Measurements from ENCODE around the gene TBCE. TPM values are rescaled to one million over a fixed set of nuclear protein-coding genes. Genes with fewer than 3 reads are reported as not detected.

Gene TBCE
- total RNA-seq, 1 experiment from 2014 or later: 41.6 TPM

DNA sequence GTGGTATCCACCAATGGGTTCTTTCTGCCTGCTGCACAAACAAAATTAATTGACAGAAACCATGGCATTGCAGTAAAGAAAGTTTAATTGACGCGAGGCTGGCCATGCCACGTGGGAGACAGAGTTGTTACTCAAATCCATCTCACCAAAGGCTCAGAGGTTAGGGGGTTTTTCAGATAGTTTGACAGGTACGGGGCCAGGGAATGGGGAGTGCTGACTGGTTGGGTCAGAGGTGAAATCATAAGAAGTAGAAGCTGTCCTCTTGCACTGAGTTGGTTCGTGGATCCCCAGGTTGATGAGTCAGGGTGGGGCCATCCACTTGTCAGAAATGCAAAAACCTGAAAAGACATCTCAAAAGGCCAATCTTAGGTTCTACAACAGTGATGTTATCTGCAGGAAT is 941 bp upstream of the TBCE start:
- no peaks in the 10 kb centered on the region for H3K9me3 ChIP-seq (ENCODE audit: control insufficient read depth, low read depth, low read length)
- no peak overlapping the region for H2BK20ac ChIP-seq (ENCODE audit: low read depth, low read length, poor library complexity, severe bottlenecking)
- WGBS (ENCODE audit: extremely low coverage, insufficient read length, low lambda C conversion rate): no CpG with 5 or more reads among the region's 5 CpGs
- no peak overlapping the region for H4K91ac ChIP-seq (ENCODE audit: insufficient read length, low read depth, low read length)
- H3K18ac ChIP-seq (ENCODE audit: insufficient read length, low read depth, low read length): no peak overlapping the region
- TF ChIP-seq, protein P1, sequence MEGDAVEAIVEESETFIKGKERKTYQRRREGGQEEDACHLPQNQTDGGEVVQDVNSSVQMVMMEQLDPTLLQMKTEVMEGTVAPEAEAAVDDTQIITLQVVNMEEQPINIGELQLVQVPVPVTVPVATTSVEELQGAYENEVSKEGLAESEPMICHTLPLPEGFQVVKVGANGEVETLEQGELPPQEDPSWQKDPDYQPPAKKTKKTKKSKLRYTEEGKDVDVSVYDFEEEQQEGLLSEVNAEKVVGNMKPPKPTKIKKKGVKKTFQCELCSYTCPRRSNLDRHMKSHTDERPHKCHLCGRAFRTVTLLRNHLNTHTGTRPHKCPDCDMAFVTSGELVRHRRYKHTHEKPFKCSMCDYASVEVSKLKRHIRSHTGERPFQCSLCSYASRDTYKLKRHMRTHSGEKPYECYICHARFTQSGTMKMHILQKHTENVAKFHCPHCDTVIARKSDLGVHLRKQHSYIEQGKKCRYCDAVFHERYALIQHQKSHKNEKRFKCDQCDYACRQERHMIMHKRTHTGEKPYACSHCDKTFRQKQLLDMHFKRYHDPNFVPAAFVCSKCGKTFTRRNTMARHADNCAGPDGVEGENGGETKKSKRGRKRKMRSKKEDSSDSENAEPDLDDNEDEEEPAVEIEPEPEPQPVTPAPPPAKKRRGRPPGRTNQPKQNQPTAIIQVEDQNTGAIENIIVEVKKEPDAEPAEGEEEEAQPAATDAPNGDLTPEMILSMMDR (conservative IDR thresholded peaks at IDR 0.05): no peak
- Mint-ChIP-seq H3K9me3 (no peaks in the 10 kb centered on the region), H3K27ac (peak overlapping the region in 1 of 3 experiments; percentile 91; a peak in 1 of 7 replicates), H3K36me3 (ENCODE audit: insufficient read depth in 1 of 3, low read depth in 3 of 3) (peaks cover 2 to 11% (median 6%) of the 10 kb centered on the region in 3 experiments; a peak in 6 of 7 replicates), H3K27me3 (ENCODE audit: low read depth) (no peaks in the 10 kb centered on the region), H3K4me1 (peaks cover 15 to 16% of the 10 kb centered on the region in 2 experiments), H3K4me3 (peak overlapping the region; percentile 71 to 92)
- no peak overlapping the region for H2AK5ac ChIP-seq (ENCODE audit: insufficient read length, low read length)
- H2BK120ac ChIP-seq (ENCODE audit: low read depth, low read length, poor library complexity, severe bottlenecking): no peak overlapping the region
- H3K23me2 ChIP-seq (ENCODE audit: insufficient read length, low read depth, low read length, poor library complexity, severe bottlenecking): no peaks in the 10 kb centered on the region
- no peak overlapping the region for H3K4me2 ChIP-seq (ENCODE audit: insufficient read depth, insufficient read length, low read length)
- H4K8ac ChIP-seq (replicated peaks; ENCODE audit: insufficient read length, low read depth, low read length): no peak overlapping the region
- no peaks in the 10 kb centered on the region; the same call in 1 of the 2 replicates for H3K4me1 ChIP-seq (ENCODE audit: insufficient read depth, low read length)
- no peak overlapping the region for H3K27ac ChIP-seq (ENCODE audit: insufficient read length, low read depth, low read length)
- no peaks in the 10 kb centered on the region for H3K27me3 ChIP-seq (ENCODE audit: insufficient read depth, low read length)
- H2BK12ac ChIP-seq (ENCODE audit: insufficient read length, low read depth, low read length): no peak overlapping the region
- H3K14ac ChIP-seq (ENCODE audit: insufficient read depth, low read length): no peak overlapping the region
- no peak overlapping the region for H3T11ph ChIP-seq (ENCODE audit: low read length)
- DNase-seq: no peak
- no peak overlapping the region for H3K23ac ChIP-seq (ENCODE audit: insufficient read length, low read depth, low read length)
- no peak overlapping the region for H4K5ac ChIP-seq (ENCODE audit: insufficient read length, low read depth, low read length)
- no peaks in the 10 kb centered on the region for H4K20me1 ChIP-seq (ENCODE audit: control insufficient read depth, insufficient read depth, insufficient read length)
- peaks cover 3% of the 10 kb centered on the region for H3K79me1 ChIP-seq (ENCODE audit: insufficient read depth, low read depth, low read length, poor library complexity, severe bottlenecking)
- H3K79me2 ChIP-seq (ENCODE audit: insufficient read depth, low read length): peaks cover 7% of the 10 kb centered on the region; the same call in 1 of the 2 replicates
- H3K56ac ChIP-seq (ENCODE audit: insufficient read length, low read depth, low read length): no peak overlapping the region
- H3K9ac ChIP-seq (ENCODE audit: extremely low read depth, insufficient read length, low read length): no peak overlapping the region
- H3K4ac ChIP-seq (ENCODE audit: low read depth, low read length): no peak overlapping the region
- no peak overlapping the region for H2BK15ac ChIP-seq (ENCODE audit: low read depth, low read length)
- no peak overlapping the region for H2BK5ac ChIP-seq (ENCODE audit: insufficient read length, low read length)
- no peak overlapping the region for H2AFZ ChIP-seq (ENCODE audit: low read length)
